Muscle of back (tissue), 11 donors: Measurements from ENCODE around the gene EFCAB8. TPM values are rescaled to one million over a fixed set of nuclear protein-coding genes. Genes with fewer than 3 reads are reported as not detected.
A peak's percentile ranks its signal among the peaks of the same experiment; 100 is the strongest.
"Not testable (repeated sequence)": the region's sequence is repeated elsewhere in the genome, so short reads cannot be mapped to it uniquely, and the experiment has no call there.

Source experiments
- DNase-seq, 3 donors: peaks; one replicate each; pipeline versions ENCODE4 v3.0.0 to v3.0.0-alpha.2; 2013
- polyA plus RNA-seq, 10 donors: library from polyadenylated mRNA; unstranded; fragments of 120-200 nt; gene quantifications; one replicate each; pipeline ENCODE4 v1.2.1, GENCODE V29; 2013; ENCODE audit not compliant: insufficient read length in 10 of 10

Gene EFCAB8
- polyA plus RNA-seq, 10 donors = 0.08 to 0.30 (median 0.14) TPM; not detected in 2

DNA sequence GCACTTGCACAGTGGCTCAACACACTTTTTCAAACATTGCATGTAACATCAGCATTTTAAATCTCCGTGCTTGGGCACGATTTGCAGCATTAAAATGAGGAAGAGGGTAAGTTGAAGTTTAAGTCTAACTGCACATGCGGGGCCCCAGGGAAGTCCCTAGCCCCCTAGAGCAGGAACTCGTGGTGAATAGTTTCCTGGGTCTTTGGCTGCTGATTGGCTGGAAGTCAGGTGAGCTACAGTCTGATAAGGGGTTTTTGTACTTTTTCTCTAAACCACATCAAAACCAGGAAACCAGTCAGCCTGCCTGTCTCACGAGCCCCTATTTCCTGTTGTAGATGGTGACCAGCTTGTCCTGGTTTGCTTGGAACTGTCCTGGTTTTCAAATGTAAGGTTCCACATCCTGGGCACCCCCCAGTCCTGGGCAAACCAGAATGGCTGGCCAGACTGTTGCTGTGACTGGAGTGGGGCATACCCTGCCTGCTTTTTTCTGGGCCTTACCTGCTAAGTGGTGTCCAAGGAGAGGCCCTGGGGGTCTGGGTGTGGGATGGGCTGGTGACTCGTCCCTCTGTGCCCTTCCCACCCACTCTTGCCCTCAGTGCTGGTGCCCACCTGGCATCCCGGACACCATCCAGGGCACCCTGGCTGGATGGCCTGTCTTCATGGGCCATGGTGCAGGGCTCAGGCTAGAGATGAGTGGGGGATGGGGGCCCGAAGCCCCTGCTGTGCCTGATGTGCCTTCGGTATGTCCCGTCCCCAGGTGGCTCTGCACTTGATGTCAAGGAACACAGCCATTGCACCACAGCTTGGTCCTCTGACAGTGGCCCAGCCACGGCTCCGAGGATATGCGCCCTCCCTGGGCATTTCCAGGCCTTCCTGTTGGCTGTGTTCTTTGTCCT, 113.7 kb downstream of the EFCAB8 start:
- DNase-seq = peak; percentile 3 to 20 (median 15)

DNA sequence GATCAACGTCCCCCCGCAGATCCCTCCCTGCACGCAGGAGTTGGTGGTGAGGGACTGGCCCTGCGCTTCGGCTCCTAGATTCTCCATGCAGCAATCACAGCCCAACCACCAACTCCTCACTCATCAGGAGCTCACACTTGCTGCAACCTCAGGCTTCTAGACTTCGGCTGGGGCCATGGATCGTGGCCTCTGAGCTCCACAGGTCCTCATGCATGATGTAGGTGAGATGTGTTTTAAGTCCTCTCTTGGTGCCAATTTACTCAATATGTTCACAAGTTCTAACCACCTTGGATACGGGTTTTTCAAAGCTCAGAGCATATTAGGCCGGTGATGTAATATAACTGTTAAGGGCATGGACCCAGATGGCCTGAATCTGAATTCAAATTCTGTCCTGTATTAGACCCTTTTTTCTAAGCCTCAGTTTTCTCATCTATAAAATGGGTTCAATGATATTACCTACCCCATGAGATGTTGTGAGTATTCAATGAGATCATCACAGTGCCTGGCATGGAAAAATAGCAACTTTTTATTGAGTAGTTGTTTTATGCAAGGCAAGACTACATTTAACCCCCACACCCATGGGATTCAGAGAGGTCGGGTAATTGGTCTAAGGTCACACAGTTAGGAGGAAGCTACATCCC, 114.5 kb downstream of the EFCAB8 start:
- no peak for DNase-seq

DNA sequence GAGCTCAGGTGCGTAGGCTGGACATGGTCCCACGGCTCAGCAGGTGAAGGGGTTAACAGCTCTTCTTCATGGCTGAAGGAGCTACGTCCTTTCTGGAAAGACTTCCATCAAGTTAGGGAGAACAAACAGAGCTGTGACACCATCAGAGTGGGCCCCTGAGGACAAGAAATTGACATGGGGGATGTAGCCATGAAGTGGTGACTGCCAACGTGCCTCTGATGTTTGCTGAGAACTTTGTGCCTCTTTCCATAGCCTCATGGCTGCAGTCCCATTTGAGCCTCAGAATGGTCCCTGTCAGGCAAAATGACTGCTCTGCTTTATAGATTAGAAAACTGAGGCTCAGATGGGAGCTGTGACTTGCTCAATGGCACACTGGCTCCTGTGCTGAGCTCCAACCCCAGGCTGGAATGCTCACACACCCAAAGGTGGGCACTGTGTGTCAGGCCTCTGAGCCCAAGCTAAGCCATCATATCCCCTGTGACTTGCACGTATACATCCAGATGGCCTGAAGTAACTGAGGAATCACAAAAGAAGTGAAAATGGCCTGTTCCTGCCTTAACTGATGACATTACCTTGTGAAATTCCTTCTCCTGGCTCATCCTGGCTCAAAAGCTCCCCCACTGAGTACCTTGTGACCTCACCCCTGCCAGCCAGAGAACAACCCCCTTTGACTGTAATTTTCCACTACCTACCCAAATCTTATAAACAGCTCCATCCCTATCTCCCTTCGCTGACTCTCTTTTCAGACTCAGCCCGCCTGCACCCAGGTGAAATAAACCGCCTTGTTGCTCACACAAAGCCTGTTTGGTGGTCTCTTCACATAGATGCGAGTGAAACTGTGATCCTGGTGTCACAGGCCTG, 115.7 kb downstream of the EFCAB8 start:
- not testable (repeated sequence) for DNase-seq

DNA sequence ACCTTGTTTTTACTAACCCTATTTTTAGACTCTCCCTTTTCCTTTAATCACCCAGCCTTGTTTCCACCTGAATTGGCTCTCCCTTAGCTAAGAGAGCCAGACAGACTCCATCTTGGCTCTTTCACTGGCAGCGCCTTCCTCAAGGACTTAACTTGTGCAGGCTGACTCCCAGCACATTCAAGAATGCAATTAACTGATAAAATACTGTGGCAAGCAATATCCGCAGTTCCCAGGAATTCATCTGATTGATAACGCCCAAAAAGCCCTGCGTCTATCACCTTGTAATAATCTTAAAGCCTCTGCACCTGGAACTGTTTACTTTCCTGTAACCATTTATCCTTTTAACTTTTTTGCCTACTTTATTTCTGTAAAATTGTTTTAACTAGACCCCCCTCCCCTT, 116.4 kb downstream of the EFCAB8 start:
- not testable (repeated sequence) for DNase-seq

DNA sequence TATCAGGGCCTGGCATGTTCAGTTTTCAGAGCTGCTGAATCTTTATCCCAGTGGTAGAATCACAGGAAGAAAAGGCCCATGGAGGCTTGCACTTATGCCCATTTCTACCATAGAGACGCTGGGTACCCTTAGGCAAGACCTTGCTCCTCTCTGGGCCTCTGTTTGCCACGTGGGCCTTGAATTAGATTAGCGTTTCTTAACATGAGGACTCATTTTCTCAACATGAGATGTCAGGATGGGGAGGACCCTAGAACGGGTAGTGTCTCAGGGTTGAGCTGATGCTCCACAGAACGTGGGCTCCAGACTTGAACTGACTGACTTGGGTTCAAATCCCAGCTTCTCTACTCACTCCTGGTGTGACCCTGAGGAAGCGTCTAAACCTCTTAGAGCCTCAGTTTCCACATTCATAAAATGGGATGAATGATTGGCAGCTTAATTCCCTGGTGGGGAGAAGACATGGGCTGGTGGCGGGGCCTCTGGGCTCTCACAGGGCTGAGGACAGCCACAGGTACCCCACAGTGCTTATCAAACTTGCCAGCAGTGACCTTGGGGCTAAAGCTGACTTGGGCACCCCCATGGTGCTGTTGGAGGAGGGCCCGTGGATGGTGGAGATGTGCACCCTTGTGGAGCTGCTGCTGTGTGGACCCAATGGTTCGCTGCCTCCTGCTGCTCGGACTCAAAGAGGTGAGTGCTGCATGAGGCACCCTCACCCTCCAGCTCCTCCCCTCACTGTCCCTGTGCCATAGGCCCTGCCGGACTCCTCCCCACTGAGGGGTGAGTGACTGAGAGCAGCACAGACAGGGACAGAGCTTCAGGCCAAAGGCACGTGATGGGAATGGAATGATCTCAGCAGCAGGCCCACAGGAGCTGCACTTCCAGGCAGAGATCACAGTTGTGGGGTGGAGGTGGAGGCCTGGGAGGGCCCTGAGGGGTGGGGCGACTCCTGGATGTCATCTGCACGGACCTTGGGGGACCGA, 117.3 kb downstream of the EFCAB8 start:
- DNase-seq = no peak

- no peak for DNase-seq
These were observed 118.0 kb downstream of the EFCAB8 start for GRCh38 chr20:32976746-32977145.

DNA sequence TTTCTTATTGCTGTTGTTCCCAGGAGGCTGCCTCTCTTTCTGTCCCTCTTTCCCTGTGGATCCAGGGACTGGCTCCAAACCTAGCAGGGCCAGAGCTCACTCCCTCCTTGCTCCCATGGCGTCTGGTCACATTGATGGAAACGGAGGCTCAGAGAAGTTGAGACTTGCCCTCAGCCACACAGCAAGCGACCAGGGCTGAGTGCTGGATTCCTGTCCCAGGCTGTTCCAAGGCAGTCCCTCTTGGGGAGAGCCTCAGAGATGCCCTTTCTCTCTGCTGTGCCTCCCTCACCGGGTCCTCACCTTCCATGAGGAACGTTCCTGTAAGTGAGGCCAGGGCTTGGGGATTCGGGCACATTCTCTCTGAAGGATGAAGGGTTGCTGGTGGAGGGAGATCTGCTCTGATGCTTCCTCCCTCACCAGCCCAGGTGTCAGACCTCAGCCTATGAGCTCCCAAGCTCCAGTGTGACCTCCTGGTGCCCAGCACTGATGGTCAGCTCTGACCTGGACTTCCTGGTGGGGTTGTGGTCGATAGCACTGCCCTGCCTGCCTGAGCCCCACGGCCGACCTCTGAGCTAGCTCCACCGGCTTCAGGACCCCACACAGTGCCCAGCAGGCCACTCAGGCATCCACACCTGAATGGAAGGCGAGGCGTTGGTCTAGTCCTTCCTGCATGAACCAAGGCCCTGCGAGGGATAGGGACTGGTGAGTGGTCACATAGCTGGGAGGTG, 118.7 kb downstream of the EFCAB8 start:
- DNase-seq = no peak

- DNase-seq = no peak
These were observed 119.2 kb downstream of the EFCAB8 start for GRCh38 chr20:32978009-32978335.

DNA sequence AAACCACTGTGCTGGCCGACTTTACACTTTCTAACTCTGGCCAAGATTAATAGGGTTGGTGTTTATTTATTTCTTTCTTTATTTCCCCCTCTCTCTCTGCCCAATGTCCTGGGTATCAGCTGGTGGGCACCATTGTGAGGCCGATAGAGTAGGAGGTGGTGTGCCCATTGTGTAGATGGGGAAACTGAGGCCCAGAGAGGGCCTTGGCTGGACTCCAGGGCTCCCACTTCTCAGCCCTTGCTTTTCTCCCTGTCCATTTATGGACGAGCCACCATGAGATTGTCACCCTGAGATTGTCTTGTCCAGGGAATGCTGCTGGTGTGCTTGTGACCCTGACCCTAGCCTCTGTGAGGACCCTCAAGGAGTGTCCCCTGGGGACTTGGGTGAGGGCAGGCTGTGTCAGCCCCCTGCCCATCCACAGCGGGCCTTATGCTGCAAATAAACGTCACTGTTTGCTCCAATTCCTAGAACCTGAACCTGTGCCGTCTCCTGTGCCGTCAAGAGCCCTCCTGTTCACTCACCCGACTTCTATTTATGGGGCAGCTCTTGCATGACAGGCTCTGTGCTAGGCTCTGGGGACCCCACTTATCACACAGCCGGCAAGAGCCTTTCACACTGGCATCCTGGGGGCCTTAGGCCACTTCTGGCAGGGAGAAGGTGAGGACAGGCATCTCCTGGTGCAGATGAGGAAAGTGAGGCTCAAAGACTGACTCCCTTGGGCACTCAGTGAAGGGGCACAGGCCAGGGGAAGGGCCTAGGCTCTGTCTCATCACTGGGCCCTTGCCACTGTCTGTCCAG, 120.7 kb downstream of the EFCAB8 start:
- no peak for DNase-seq

DNA sequence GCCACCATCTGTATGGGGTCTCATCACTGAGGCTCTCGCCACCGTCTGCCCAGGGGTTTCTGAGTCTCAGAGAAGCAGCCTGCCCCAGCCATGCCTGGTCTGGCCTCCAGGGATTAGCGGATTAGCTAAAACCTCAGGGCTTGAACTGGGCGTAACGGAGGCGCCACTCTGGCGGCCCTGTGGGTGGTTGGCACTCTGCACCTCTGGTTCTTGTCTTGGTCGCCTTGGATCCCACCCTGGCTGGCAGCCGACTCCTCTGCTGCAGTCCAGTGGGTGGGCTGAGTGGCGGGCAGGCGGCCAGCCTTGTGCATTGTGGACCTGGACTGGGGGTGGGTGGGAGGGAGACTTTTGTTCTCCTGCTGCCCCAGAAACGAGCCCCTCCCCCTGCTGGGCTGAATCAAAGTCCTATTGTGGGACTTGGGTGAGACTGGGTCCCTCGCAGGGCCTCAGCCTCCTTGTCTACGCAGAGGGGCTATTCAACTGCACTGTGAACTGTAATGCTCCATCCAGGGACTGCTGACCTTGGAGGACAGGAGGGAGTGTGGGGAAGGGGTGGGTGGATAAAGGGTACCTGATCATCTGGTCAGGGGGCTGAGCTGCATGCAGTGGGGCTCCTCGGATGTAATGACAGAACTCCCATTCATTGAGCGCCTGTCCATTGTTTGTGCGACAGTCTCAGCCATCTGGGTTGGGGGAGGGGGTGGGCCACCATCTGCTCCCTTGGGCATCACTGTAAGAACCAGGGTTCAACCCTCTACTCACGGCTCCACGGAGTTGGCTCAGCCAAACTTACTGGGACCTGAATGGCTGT, 121.6 kb downstream of the EFCAB8 start:
- DNase-seq = no peak

DNA sequence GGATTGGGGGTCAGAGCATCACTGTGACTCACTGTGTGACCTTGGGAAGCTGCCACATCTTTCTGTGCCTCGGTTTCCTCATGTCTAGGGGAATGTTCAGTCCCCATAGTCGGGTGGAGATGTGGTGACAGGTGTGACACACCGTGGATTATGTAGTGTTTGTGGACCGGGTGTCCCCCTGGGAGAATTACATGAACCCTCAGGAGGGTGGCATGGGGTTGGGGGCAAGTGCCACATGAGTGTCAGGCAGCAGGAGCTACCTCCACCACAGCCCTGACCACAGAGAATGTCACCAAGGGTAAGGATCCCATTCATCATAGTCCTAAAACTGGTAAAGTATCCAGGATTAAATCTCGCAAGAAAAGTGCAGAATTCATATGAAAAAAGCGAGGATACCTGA, 122.3 kb downstream of the EFCAB8 start:
- no peak for DNase-seq

DNA sequence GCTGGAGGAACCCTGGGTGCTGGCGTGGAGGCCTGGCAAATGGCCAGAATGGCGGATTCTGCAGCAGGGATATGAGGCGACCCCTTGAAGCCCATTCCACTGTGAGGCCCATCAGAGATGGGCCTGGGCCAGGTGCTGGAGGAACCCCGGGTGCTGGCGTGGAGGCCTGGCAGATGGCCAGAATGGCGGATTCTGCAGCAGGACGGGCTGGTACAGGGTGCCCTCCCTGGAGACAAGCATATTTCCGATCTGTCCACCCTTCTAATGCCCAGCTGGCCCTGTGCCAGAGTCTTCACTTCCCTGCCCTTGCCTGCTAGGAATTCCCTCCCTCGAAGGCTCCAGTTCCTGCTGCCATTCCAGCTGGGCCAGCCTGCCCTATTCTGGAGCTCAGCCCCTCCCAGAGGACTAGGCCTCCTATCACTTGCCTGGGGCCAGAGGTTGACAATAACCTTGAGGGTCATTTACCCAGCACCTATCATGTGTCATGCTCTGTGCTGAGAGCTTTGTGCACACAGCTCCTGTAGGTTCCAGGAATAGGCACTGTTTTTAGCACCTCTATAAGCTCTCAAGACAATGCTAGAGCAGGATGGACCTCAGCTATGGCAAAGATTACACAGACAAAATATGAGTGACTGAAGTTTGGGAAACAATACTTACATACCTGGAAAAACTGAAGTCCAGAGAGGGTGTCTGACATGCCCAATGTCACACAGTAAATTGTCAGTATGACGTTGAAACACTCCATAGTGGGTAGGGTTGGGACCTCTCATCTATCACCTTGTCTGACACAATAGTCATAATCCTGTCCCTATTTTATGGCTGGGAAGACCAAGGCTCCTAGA, 124.1 kb downstream of the EFCAB8 start:
- peak; percentile 12 to 22 (median 18) for DNase-seq

GRCh38 chr20:32983459-32984112, 124.9 kb downstream of the EFCAB8 start:
- no peak for DNase-seq

- no peak for DNase-seq
These were observed 125.5 kb downstream of the EFCAB8 start for GRCh38 chr20:32984196-32984595.

DNA sequence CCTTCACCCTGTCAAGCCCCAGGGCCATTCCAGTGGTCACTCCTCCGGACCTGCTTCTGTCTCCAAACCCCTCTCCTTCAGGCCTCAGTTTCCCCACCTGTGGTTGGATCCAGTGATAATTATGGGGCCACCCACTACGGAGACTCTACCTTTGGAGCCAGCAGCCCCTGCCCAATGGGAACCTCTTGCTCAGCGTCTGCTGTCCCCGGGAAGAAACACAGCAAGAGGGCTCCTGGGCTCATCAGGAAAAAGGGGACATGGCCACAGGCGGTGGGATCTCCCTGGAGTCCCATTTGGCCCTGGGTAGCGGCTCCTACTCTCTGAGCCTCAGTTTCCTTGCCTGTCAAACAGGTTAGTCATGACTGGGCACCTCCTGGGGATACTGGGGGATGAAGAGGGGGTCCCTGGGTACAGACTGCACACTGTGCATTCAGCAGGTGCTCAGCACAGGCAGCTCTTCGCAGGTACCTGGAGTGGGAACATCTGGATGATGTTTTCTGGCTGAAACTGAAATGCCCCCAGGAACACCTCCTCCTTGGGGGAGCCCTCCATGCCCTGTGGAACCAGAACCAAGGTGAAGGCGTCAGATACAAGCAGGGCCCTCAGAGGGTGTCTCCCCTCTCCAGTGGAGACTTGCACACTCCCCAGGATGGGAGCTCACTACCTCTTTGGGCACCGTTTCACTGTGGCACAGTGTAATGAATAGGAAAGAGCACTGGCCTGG, 126.1 kb downstream of the EFCAB8 start:
- DNase-seq = no peak

- DNase-seq = no peak
These were observed 126.9 kb downstream of the EFCAB8 start for GRCh38 chr20:32985596-32985995.
